Osteoblast (primary cell): Measurements from ENCODE around the gene PARP12. TPM values are rescaled to one million over a fixed set of nuclear protein-coding genes. Genes with fewer than 3 reads are reported as not detected.

Experiments
- DNase-seq: peaks from one replicate; pipeline ENCODE4 v3.0.0; 2011; ENCODE audit warnings: low spot score, mixed read lengths; ENCODE audit not compliant: insufficient read length; ENCODE audit errors: missing footprints
- H2AFZ ChIP-seq: 2 replicates; pipeline ENCODE4 v1.6.0; 2011; ENCODE audit warnings: mild to moderate bottlenecking, low read length
- H3K27ac ChIP-seq: 2 replicates; pipeline ENCODE4 v1.5.1; 2011; ENCODE audit warnings: mild to moderate bottlenecking, low read depth, low read length, moderate library complexity
- H3K27me3 ChIP-seq: 2 replicates; pipeline ENCODE4 v1.6.0; 2012; ENCODE audit warnings: mild to moderate bottlenecking, control low read depth, inconsistent platforms, low read length, moderate library complexity; ENCODE audit not compliant: insufficient read depth
- H3K36me3 ChIP-seq: 2 replicates; pipeline ENCODE4 v1.5.1; 2011; ENCODE audit warnings: mild to moderate bottlenecking, low read length, control low read depth, moderate library complexity; ENCODE audit not compliant: insufficient read depth
- H3K4me1 ChIP-seq: 2 replicates; pipeline ENCODE4 v1.5.1; 2011; ENCODE audit warnings: mild to moderate bottlenecking, low read length, control low read depth, moderate library complexity; ENCODE audit not compliant: insufficient read depth
- H3K4me2 ChIP-seq: 2 replicates; pipeline ENCODE4 v1.6.0; 2011; ENCODE audit warnings: mild to moderate bottlenecking, low read length; ENCODE audit not compliant: insufficient read depth
- H3K4me3 ChIP-seq: fragments of 200-600 bp; sonication (generic); 3 replicates; pipeline ENCODE4 v1.5.1; 2012; ENCODE audit warnings: mild to moderate bottlenecking, low read length, inconsistent platforms; ENCODE audit not compliant: insufficient read depth
- H3K79me2 ChIP-seq: 2 replicates; pipeline ENCODE4 v1.6.0; 2012; ENCODE audit warnings: mild to moderate bottlenecking, low read length, control low read depth, inconsistent platforms; ENCODE audit not compliant: insufficient read depth
- H3K9me3 ChIP-seq: 2 replicates; pipeline ENCODE4 v1.5.1; 2011; ENCODE audit warnings: low read depth, low read length, control low read depth
- H4K20me1 ChIP-seq: 2 replicates; pipeline ENCODE4 v1.6.0; 2012; ENCODE audit warnings: mild to moderate bottlenecking, low read length, control low read depth; ENCODE audit not compliant: insufficient read depth
- CTCF ChIP-seq: IDR thresholded peaks from 2 replicates; pipeline ENCODE4 v1.5.1; 2011; ENCODE audit warnings: mild to moderate bottlenecking, low read depth, low read length, moderate library complexity; ENCODE audit errors: extremely low read depth
- total RNA-seq: library from RNA; depleted of rRNA; stranded (reverse); fragments of >200 nt; gene quantifications from 2 replicates; pipeline ENCODE4 v1.2.3, GENCODE V29; 2012

Gene PARP12
- total RNA-seq, 1 donor, result 26.4 TPM

- DNase-seq, result no peak
- Histone ChIP-seq H3K4me2 (peak overlapping the region; percentile 76), H2AFZ (no peak overlapping the region)
These were observed 20.4 kb downstream of the PARP12 start for GRCh38 chr7:140042386-140042670.

DNA sequence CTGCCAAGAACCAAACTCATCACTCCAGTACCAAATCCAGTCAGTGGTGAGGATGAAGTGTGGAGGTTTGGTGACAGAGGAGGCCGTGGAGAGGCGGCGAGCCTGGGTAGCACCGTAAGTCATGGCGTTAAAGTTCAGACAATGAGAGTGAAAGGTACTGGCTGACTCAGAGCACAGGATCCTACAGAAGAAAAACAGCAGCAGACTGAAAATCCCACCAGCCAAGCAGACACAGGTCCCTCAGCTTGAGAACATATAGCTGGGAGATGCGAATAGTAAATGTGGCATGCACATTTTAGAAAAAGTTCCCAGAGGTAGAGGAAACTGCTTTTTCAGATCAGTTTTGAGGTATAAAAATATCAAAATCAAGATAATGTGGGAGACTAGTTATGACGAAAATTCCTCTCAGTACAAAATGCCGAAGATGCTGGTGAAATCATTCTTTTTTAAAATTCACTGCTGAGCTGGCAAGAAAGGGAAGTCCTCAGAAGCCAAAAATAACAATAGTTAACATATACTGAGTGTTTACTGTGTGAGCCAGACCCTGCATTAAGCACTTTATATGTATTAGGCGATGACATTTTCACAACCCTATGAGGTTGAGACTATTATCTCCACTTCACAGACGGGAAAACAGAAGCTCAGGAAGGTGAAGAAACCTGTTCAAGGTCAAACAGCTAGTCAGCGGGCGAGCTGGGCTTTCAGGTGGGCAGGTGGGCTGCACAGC is 20.9 kb downstream of the PARP12 start:
- Histone ChIP-seq H3K36me3 (peaks cover 19% of the 10 kb centered on the region), H3K27ac (peak overlapping the region; percentile 80), H3K4me3 (peak overlapping the region; percentile 29), H2AFZ (peak overlapping the region; percentile 30), H3K27me3 (no peaks in the 10 kb centered on the region), H3K9me3 (no peaks in the 10 kb centered on the region), H3K79me2 (peaks cover 2% of the 10 kb centered on the region), H4K20me1 (no peaks in the 10 kb centered on the region), H3K4me1 (peaks cover 31% of the 10 kb centered on the region), H3K4me2 (peak overlapping the region; percentile 76)
- no peak for TF ChIP-seq CTCF
- DNase-seq, result no peak

More at GRCh38 chr7:140042386-140042670, 20.4 kb downstream of the PARP12 start:
- peaks cover 31% of the 10 kb centered on the region for H3K4me1 ChIP-seq
- TF ChIP-seq CTCF, result no peak
- no peaks in the 10 kb centered on the region for H3K9me3 ChIP-seq
- H3K36me3 ChIP-seq, result peaks cover 16% of the 10 kb centered on the region
- H3K27me3 ChIP-seq, result no peaks in the 10 kb centered on the region
- peaks cover 2% of the 10 kb centered on the region for H3K79me2 ChIP-seq
- no peaks in the 10 kb centered on the region for H4K20me1 ChIP-seq
- H3K27ac ChIP-seq, result peak overlapping the region; percentile 80
- H3K4me3 ChIP-seq, result no peak overlapping the region

- Histone ChIP-seq H3K27ac (no peak overlapping the region), H2AFZ (no peak overlapping the region), H3K79me2 (peaks cover 2% of the 10 kb centered on the region), H3K4me1 (peaks cover 50% of the 10 kb centered on the region), H3K27me3 (no peaks in the 10 kb centered on the region), H4K20me1 (no peaks in the 10 kb centered on the region), H3K36me3 (peaks cover 19% of the 10 kb centered on the region), H3K9me3 (no peaks in the 10 kb centered on the region), H3K4me2 (no peak overlapping the region), H3K4me3 (no peak overlapping the region)
- no peak for TF ChIP-seq CTCF
- DNase-seq, result no peak
These were observed 22.9 kb downstream of the PARP12 start for GRCh38 chr7:140039896-140040295.

DNA sequence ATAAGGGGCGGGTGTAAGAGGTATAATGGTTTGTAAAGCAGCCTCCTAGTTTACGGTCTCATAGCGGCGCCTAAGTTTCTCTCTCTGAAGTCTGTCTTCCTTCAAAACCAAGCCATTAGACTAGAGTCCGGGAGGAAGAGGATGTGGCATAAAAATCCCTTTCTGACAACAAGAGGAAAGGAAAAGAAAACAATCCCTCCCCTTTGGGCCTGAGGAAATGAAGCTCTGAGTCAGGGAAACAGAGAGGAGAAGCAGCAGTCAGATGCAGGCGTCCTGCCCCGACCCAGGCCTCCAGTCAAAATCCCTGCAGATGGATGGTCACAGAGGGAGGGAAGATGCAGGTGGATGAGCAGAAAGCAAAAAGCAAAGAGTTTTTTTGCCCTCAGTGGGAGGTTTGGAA is 23.7 kb downstream of the PARP12 start:
- Histone ChIP-seq H3K4me3 (no peak overlapping the region), H3K9me3 (no peaks in the 10 kb centered on the region), H3K36me3 (peaks cover 19% of the 10 kb centered on the region), H2AFZ (peak overlapping the region; percentile 55), H3K27me3 (no peaks in the 10 kb centered on the region), H3K4me2 (peak overlapping the region; percentile 35), H3K79me2 (peaks cover 2% of the 10 kb centered on the region), H3K4me1 (peaks cover 58% of the 10 kb centered on the region), H3K27ac (peak overlapping the region; percentile 31), H4K20me1 (no peaks in the 10 kb centered on the region)
- TF ChIP-seq CTCF, result no peak
- DNase-seq, result no peak
